Stimulated activated CD4-positive, alpha-beta T cell treated with anti-CD3 and anti-CD28 coated beads, Interleukin-4, amount 100 ng/mL, for 48 hours (primary cell): ENCODE results near the gene PRRG4.
"Not testable (repeated sequence)": the region's sequence is repeated elsewhere in the genome, so short reads cannot be mapped to it uniquely, and the experiment has no call there.

Experiments used
- DNase-seq, 2 donors: peaks; one replicate each; pipeline ENCODE4 v3.0.0-alpha.2; 2020; ENCODE audit warnings: low read depth in 2 of 2

Gene PRRG4

GRCh38 chr11:32830796-32831195 is 1.1 kb downstream of the PRRG4 start:
- DNase-seq = no peak

- DNase-seq = no peak
These were observed 1.5 kb downstream of the PRRG4 start for GRCh38 chr11:32831221-32831620.

- DNase-seq = no peak
These were observed 4.2 kb downstream of the PRRG4 start for GRCh38 chr11:32833921-32834320.

- DNase-seq = no peak
These were observed 7.2 kb downstream of the PRRG4 start for GRCh38 chr11:32836946-32837345.

- DNase-seq = no peak
These were observed 9.0 kb downstream of the PRRG4 start for GRCh38 chr11:32838505-32839274.

- DNase-seq = no peak
These were observed 9.6 kb downstream of the PRRG4 start for GRCh38 chr11:32839308-32839707.

GRCh38 chr11:32840587-32840986 is 10.9 kb downstream of the PRRG4 start:
- no peak for DNase-seq

DNA sequence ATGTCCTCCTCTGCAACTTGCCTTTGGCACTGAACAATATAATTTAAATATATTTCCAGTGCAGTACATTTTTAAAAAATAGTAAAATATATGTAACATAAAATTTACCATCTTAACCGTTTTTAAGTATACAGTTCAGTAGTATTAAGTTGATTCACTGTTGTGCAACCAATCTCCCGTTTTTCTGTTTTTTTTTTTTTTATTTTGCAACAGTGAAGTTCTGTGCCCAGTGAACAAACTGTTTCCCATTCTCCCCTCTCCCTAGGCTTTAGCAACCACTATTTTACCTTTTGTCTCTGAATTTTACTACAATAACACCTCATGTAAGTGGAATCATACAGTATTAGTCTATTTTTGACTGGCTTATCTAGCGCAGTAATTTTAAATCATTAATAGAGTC is 13.8 kb downstream of the PRRG4 start:
- no peak for DNase-seq

DNA sequence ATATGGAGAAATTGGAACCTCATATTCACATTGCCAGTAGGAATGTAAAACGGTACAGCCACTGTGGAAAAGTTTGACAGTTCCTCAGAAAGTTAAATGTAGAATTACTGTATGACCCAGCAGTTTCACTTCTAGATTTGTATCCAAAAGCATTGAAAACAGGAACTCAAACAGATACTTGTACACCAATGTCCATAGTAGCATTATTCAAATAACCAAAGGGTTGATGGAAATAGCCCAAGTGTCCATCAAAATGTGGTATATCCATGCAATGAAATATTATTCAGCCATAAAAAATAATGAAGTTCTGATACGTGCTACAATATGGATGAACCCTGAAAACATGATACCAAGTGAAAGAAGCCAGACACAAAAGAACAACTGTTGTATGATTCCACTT is 17.8 kb downstream of the PRRG4 start:
- no peak for DNase-seq

GRCh38 chr11:32849761-32850160 is 20.0 kb downstream of the PRRG4 start:
- no peak for DNase-seq

DNA sequence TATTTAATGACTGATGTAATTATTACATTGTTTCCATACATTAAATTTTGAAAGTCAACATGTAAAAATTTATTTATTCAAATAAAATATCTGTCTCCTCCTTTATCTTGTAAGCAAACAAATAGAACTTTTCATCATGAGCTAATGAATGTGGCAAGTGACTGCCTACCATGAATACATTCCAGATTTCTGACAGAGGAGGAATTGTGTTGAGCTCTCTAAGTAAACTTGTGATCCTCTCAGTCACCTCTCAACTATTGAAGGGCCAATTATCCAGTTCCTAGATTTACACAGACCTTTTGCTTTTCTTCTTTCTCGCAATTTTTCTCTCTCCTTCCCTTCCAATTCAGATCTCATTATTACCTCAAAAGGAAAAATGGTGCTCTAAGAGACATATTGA is 21.5 kb downstream of the PRRG4 start:
- DNase-seq = no peak

GRCh38 chr11:32852207-32852606 is 22.5 kb downstream of the PRRG4 start:
- no peak for DNase-seq

DNA sequence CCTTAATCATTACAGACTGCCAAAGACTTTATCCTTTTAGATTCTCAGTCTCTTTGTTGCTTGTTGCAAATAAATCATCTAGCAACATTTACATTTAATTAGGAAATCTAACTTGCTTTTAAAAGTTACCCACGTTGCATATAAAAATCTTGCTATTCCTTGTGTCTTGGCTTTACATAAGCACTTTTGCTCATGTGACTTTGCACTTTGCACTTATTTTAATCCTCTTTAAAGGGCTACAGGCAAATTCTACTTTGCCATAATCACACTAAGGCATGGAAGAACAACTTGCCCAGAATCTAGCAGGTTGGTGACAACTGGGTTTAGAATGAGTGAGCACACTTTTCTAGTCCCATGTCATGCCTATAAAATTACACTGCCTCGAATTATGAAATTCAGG is 25.9 kb downstream of the PRRG4 start:
- DNase-seq = no peak

GRCh38 chr11:32858731-32859130 is 29.0 kb downstream of the PRRG4 start:
- no peak for DNase-seq

DNA sequence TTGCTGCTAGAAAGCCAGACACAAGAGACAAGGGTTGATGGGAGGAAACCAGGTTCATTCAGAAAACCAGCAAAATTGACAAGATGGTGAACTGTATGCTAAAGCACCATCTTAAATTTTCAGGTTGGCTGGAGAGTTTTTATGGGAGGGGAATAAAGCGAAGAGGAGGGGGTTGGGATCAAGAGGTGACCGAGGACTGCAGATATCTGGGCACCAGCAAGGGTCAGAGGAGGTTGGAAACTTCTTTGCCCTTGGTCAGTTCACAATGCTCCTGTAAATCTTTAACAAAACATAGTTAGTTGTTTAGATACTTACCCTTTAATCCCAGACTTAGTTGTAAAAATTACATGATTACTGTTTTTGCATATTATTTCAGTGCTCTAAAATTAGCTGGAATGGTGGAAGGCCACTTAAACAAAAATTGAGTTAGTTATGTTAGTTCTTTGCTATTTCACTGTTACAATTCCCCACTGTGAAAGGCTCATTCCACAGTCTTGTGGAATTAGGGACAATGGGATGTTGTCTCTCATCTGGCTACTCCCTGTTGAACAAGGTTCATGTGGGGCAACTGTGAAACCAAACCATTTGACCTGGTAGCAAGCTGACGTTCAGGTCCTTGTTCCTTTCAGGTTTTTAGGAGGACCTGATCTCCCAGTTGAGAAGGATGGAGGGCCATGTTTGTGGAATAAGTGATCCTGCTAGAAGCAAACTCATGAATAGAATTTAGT is 32.3 kb downstream of the PRRG4 start:
- DNase-seq = no peak

- no peak for DNase-seq
These were observed 34.8 kb downstream of the PRRG4 start for GRCh38 chr11:32864555-32864954.

GRCh38 chr11:32868752-32869151 is 39.0 kb downstream of the PRRG4 start:
- not testable (repeated sequence) for DNase-seq

DNA sequence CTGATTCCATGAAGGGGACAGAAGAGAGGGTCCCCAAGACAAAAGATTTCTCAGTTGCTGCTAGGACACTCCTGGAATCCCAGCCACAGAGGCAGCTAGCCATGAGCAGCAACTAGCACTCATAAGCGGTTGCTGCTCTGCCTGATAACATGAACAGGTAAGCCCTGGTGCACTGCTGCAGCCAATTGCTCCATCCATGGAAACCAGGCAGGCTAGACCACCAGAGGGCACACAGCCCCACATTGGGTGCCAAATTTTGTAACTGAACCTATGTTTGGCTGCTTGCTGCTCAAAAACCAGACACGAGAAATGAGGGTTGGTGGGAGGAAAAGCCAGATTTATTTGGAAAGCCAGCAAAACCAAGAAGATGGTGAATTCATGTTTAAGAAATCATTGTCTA is 40.9 kb downstream of the PRRG4 start:
- peak in 1 of 2 donors; percentile 4 for DNase-seq

DNA sequence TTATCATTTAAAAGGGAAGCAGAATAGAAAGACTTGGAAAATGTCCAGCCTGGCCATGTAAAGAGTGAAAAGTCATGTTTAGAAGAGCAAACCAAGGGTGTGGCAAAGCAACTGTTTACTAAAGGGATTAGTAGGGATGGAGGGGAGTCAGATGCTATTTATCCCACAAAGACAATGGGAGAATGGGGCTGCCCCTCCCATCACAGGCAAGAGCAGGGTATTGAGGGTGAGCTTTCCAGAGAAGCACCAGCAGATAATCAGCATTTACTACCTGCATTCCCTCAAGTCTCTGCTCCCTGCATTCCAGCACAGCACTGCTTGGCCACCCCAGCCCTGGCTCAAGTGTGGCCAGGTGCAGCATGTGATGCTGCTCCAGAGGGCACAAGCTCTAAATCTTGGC is 44.4 kb downstream of the PRRG4 start:
- no peak for DNase-seq

DNA sequence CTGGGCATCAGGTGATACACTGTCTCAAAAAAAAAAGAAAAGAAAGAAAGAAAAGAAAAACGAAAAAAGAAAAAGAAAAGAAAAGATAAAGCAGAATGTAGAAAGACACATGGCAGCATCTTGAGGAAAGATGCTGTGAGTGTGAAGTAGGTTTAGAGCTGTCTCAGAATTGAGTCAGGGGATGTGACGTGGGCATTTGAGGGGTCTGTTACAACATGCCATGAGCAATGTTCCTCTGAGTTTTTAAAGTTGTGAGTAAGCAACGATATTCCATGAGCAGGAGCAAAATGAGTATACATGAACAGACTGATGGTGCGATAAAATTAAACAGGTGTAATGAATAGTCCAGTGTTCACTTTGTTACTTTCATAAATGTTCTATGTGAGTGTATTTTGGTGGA is 51.6 kb downstream of the PRRG4 start:
- DNase-seq = no peak

DNA sequence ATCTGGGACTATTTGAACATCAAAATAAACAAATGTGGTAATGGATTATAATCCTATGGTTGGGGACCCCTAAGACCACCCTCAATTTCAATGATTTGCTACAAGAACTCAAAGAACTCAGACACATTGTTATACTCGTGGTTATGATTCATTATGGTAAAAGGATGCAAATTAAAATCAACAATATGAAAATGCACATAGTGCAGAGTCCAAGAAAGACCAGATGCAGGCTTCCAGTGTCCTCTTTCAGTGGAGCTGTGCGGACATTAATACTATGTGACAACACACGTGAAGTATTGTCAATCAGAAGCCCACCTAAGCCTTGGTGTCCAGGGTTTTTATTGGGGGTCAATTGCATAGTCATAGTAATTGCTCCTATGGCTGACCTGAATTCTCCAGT is 53.7 kb downstream of the PRRG4 start:
- no peak for DNase-seq

DNA sequence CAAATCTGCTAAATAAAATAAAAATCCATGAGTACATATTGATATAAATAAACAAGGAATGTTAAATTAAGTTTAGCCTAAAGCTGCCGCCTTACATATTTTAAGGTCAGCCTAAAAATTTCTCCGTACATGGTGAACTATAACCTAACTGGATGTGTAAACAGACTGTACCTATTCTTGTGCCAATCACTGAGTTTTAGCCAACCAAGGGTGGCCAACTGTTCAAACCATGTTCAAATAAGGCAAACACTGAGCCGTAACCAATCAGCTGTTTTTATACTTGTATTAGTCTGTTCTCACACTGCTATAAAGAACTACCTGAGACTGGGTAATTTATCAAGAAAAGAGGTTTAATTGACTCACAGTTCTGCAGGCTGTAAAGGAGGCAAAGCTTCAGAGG is 54.3 kb downstream of the PRRG4 start:
- no peak for DNase-seq

GRCh38 chr11:32884770-32885384 is 55.1 kb downstream of the PRRG4 start:
- DNase-seq = no peak
